Measurements from ENCODE around the gene ST3GAL6. TPM values are rescaled to one million over a fixed set of nuclear protein-coding genes. Genes with fewer than 3 reads are reported as not detected.

ST3GAL6 gene
- total and polyA plus RNA-seq, 10 of the 15 experiments (the other 5 are each of a cell fraction or from before 2014, with no cell fraction given), result 19.5 to 41.2 (median 37.4) TPM

- TF ChIP-seq RELA (IDR thresholded peaks at IDR 0.05; ENCODE audit: borderline replicate concordance, partially characterized antibody) (no peak), NFYA (IDR thresholded peaks at IDR 0.05; ENCODE audit: borderline replicate concordance, low read depth, low read length) (no peak), RAD51 (IDR thresholded peaks at IDR 0.05) (0 out of 2 replicates have a peak, but pooled peaks have one; percentile 11), POLR2A (IDR thresholded peaks at IDR 0.05; ENCODE audit: low read depth, low read length) (0 out of 2 replicates have a peak, but pooled peaks have one; percentile 34), PML (IDR thresholded peaks at IDR 0.05; ENCODE audit: low read length) (peak; percentile 20; the same call in 1 of the 2 replicates), DPF2 (IDR thresholded peaks at IDR 0.05) (no peak)
- TF ChIP-seq, protein P1, sequence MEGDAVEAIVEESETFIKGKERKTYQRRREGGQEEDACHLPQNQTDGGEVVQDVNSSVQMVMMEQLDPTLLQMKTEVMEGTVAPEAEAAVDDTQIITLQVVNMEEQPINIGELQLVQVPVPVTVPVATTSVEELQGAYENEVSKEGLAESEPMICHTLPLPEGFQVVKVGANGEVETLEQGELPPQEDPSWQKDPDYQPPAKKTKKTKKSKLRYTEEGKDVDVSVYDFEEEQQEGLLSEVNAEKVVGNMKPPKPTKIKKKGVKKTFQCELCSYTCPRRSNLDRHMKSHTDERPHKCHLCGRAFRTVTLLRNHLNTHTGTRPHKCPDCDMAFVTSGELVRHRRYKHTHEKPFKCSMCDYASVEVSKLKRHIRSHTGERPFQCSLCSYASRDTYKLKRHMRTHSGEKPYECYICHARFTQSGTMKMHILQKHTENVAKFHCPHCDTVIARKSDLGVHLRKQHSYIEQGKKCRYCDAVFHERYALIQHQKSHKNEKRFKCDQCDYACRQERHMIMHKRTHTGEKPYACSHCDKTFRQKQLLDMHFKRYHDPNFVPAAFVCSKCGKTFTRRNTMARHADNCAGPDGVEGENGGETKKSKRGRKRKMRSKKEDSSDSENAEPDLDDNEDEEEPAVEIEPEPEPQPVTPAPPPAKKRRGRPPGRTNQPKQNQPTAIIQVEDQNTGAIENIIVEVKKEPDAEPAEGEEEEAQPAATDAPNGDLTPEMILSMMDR (IDR thresholded peaks at IDR 0.05 in 2 of 3, conservative IDR thresholded peaks at IDR 0.05 in 1 of 3; ENCODE audit: control insufficient read depth in 2 of 3, extremely low read depth in 1 of 3, insufficient read depth in 1 of 3, low read depth in 3 of 3, low read length in 3 of 3), result no peak
- TF ChIP-seq, protein P2, sequence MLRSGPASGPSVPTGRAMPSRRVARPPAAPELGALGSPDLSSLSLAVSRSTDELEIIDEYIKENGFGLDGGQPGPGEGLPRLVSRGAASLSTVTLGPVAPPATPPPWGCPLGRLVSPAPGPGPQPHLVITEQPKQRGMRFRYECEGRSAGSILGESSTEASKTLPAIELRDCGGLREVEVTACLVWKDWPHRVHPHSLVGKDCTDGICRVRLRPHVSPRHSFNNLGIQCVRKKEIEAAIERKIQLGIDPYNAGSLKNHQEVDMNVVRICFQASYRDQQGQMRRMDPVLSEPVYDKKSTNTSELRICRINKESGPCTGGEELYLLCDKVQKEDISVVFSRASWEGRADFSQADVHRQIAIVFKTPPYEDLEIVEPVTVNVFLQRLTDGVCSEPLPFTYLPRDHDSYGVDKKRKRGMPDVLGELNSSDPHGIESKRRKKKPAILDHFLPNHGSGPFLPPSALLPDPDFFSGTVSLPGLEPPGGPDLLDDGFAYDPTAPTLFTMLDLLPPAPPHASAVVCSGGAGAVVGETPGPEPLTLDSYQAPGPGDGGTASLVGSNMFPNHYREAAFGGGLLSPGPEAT (IDR thresholded peaks at IDR 0.05; ENCODE audit: low read depth), result no peak
Observed at GRCh38 chr3:98763076-98763475, at the start of gene ST3GAL6 (continued).

DNA sequence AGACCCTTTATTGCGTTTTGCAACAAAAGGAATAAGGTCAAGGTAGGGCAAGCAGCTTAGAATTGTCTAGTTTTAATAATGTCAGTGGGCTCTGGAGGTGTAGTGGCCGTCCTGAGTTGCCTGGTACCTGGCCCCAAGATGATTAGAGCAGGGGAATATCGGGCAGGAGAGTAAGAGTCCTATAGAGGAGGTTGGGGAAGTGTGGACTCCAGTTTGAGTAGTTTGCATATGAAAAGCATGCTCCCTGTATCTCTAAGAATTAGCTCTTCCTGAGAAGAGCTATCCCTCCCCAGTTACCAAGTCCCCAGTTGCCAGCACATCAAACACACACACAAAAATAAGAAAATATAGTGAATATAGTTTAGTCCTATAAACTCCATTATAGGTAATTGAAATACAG, 49.2 kb upstream of the ST3GAL6 start:
- Histone ChIP-seq H3K9ac (ENCODE audit: control insufficient read depth, insufficient read depth, low read length) (no peak overlapping the region), H4K20me1 (ENCODE audit: control insufficient read depth, insufficient read depth) (no peaks in the 10 kb centered on the region), H2AFZ (ENCODE audit: control insufficient read depth, low read depth, low read length) (no peak overlapping the region), H3K9me3 (replicated peaks; ENCODE audit: control insufficient read depth, insufficient read depth, low read length) (no peaks in the 10 kb centered on the region), H3K27ac (ENCODE audit: control insufficient read depth, insufficient read depth) (no peak overlapping the region), H3K27me3 (replicated peaks in 1 of 2; ENCODE audit: control insufficient read depth in 2 of 2, insufficient read depth in 2 of 2, low read length in 1 of 2) (no peaks in the 10 kb centered on the region), H3K36me3 (ENCODE audit: control insufficient read depth in 2 of 2, insufficient read depth in 2 of 2, low read length in 1 of 2) (no peaks in the 10 kb centered on the region), H3K4me3 (no peak overlapping the region), H3K79me2 (ENCODE audit: control insufficient read depth, insufficient read depth, low read length) (no peaks in the 10 kb centered on the region), H3K4me2 (ENCODE audit: control insufficient read depth, insufficient read depth) (no peak overlapping the region), H3K4me1 (ENCODE audit: control insufficient read depth, insufficient read depth, low read length) (0 out of 2 replicates have a peak, but pooled peaks cover 3% of the 10 kb centered on the region)
- intact Hi-C loops (cut with micrococcal nuclease; ENCODE audit: unreplicated experiment), result no loop called here
- in situ Hi-C loops (cut with MboI), result no loop called here
- ChIA-PET CTCF (interaction anchor here (1.1 kb wide), 1 partner anchor 103 kb away, joined by 3 read pairs; no protein-coding TSS in a partner anchor), RAD21 (ENCODE audit: unreplicated experiment) (no interaction called here), SMC1A (ENCODE audit: uncharacterized antibody, unreplicated experiment) (interaction anchor here (1.7 kb wide), 1 partner anchor 15 kb away, joined by 3 read pairs; no protein-coding TSS in a partner anchor), POLR2A (no interaction called here)
- FAIRE-seq (no peak), ATAC-seq (no peak), DNase-seq (ENCODE audit: low read depth, low spot score) (no peak)
- WGBS (ENCODE audit: insufficient coverage, insufficient replicate concordance, low lambda C conversion rate, missing lambda C conversion rate), result 28% methylated on average over 3 of the region's 3 CpGs
- no TSS peak for BruUV-seq (replicated peaks)
- TF ChIP-seq, protein P3, sequence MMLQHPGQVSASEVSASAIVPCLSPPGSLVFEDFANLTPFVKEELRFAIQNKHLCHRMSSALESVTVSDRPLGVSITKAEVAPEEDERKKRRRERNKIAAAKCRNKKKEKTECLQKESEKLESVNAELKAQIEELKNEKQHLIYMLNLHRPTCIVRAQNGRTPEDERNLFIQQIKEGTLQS (IDR thresholded peaks at IDR 0.05; ENCODE audit: borderline replicate concordance, extremely low read depth, low read depth, low read length), result no peak
- TF ChIP-seq MTA3 (IDR thresholded peaks at IDR 0.05; ENCODE audit: borderline replicate concordance, low read length) (no peak), NFIC (IDR thresholded peaks at IDR 0.05; ENCODE audit: low read depth, low read length) (no peak), ETV6 (conservative IDR thresholded peaks at IDR 0.05 in 1 of 2, IDR thresholded peaks at IDR 0.05 in 1 of 2; ENCODE audit: borderline replicate concordance in 1 of 2, low read depth in 1 of 2) (no peak), POLR2AphosphoS5 (IDR thresholded peaks at IDR 0.05; ENCODE audit: low read length) (no peak), SUPT20H (IDR thresholded peaks at IDR 0.05; ENCODE audit: borderline replicate concordance, control insufficient read depth, low read depth, low read length) (no peak), SPI1 (IDR thresholded peaks at IDR 0.05; ENCODE audit: borderline replicate concordance, insufficient read depth, low read depth, low read length) (no peak), ZNF622 (IDR thresholded peaks at IDR 0.05) (no peak), SMARCA5 (IDR thresholded peaks at IDR 0.05) (no peak), FOXM1 (IDR thresholded peaks at IDR 0.05; ENCODE audit: low read depth, low read length) (no peak)
- TF ChIP-seq, protein P4, sequence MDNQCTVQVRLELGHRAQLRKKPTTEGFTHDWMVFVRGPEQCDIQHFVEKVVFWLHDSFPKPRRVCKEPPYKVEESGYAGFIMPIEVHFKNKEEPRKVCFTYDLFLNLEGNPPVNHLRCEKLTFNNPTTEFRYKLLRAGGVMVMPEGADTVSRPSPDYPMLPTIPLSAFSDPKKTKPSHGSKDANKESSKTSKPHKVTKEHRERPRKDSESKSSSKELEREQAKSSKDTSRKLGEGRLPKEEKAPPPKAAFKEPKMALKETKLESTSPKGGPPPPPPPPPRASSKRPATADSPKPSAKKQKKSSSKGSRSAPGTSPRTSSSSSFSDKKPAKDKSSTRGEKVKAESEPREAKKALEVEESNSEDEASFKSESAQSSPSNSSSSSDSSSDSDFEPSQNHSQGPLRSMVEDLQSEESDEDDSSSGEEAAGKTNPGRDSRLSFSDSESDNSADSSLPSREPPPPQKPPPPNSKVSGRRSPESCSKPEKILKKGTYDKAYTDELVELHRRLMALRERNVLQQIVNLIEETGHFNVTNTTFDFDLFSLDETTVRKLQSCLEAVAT (IDR thresholded peaks at IDR 0.05), result no peak
